HuH-7 (cell line): ENCODE measurements around the gene CSRNP2.
"Not testable (repeated sequence)": the region's sequence is repeated elsewhere in the genome, so short reads cannot be mapped to it uniquely, and the experiment has no call there.

Experiments used
- DNase-seq: peaks from one replicate; pipeline ENCODE4 v3.0.0; 2011; ENCODE audit warnings: low spot score

The CSRNP2 gene

DNA sequence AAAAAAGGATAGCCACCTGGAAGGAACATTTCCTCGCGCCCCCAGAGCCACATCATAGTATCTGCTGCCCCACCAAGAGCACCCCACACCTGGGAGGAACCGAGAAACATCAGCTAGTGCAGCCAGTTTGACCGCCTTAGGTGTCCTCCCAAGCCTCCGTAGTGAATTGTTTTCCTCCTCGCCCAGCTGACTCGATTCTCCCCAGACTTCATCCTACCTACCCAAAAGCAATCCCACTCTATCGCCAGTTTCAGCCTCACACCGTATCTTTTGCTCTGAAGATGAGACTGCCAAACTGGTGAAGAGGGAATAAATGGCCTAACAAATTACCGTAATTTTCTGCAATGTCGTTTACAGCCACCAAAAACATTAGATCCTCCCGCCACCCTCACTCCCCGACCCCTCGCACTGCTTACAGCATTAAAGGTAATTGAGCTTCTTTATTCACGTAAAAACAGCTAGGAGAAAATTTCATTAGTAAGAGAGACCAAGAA, 56.0 kb downstream of the CSRNP2 start:
- no peak for DNase-seq

DNA sequence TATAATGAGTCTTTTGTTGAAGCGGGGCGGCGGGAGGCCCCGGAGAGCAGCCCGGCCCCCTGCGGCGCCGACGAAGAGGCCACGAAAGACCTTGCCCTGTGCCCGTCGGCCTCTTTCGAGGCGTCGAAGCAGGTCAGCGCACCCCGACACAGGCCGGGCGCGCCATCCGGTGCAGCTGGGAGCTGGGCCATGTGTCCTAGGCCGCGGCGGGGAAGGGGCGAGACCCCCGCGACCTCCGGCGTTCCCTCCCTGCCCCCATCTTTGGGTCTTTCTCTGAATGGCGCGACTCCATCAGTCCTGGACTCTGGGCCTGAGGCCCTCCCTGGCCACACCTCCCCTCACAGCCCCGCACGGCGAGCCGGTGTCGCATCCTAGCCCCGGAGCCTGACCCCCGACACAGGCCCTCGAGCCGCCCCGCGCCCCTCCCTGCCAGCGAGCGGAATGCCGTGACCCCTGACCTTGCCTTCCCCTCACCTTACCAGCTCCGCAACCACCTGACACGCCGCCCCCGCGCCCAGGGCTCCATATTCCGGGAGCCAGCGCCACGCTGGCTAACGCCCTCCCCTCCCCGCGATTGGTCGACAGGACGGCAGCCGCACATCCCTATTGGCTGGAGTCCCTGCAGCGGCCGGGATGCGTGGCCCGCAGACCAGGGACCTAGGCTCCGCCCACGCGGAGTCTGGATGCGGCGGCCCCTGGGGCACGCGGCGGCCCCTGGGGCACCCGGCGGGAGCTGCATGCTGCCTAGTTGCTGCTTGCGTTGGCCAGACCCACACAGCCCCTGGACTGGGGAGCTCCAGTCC, 57.4 kb downstream of the CSRNP2 start, which contains the start of gene SLC11A2:
Gene SLC11A2, minus strand, starts transcription at position 549 of the 803 bp plus-strand sequence. CDS start 15,656 bp downstream, outside the sequence.
- peak; percentile 96 for DNase-seq

DNA sequence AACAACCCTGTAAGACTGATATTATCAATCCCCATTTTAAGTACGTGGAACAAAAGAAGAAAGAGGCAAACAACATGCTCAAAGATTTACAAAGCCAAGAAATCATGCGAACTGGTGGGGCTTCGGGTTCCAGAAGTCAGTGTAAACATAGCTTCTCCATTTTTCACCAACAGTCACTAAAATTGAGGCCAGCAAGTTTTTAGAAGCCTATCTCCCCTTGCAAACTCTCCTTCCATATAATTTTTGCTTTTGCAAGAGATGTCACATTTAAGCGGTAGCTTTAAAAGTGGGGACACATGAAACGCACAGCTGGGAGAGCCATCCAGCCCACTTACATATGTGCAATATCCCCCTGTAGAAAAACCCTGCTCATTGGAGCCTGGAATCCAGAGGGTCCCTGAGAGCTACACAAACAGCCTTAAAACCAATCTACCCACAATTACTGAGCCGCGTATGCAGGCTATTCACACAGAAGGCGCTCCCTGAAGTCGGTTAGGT, 58.0 kb downstream of the CSRNP2 start:
- DNase-seq = no peak

DNA sequence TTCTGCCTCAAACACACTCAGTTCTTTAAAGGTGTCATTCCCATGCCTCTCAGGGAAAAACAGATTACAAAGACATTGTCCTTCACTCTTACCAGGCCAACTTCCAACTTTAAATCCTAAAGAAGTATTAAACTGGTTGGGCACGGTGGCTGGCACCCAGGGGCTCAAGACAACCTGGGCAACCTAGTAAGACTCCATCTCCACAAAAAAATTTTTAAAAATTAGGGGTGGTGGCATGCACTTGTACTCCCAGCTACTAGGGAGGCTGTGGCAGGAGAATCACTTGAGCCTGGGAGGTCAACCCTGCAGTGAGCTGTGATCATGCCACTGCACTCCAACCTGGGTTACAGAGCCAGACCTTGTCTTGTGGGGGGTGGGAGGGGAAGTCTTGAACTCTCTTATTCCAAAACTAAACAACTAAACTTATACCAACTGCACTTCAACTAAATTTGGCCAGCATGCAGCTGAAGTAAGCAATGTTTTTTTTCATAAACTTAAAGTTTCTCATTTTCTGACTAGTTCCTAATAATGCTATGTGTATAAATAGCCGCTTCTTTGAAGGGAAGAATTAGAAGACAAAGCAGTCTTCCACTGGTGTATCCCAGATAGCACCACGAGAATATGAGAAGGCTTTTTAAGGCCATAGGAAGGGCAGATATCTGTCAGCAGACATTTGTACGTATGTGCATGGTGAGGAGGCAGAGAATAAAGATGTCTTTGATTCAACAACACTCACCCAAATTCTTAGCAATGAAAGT, 59.6 kb downstream of the CSRNP2 start:
- DNase-seq = no peak

DNA sequence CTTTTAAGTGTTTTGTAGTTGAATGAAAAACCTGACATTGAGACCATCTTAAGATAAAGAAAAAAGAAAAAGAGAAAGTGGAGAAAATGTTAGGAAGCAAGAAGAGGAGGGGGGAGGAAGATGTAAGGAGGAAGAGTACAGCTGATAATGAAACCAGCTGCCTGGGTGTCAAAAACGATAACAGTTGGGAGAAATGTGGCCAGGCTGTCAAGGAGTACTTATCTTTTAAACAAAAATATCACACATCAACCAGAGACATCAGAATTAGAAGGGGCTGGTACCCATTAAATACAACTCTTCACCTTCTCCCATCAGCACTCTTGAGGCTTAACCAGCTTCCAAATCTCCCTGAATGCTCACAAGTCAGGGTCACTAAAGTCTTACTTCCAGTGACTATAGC, 61.7 kb downstream of the CSRNP2 start:
- DNase-seq = no peak

DNA sequence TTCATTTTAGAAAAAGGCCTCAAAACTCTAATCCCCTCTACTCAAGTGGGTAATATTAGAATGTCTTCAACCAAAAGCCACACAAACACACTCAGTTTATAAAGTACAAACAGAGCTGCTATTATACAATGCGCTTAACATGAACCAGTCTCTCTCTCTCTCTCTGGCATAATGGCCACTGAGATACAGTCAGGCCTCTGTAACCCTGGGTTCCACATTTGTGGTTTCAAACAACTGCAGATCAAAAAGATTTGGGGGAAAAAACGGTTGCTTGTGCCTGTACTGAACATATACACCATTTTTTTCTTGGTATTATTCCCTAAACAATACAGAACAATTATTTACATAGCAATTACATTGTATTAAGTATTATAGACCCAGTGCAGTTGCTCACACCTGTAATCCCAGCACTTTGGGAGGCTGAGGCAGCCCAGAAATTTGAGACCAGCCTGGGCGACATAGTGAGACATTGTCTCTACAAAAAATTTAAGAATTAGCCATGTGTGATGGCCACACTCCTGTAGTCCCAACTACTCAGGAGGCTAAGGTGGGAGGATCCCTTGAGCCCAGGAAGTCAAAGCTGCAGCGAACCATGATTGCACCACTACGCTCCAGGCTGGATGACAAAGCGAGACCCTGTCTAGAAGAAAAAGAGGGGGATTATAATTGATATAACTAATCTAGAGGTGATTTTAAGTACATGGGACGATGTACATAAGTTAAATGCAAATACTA, 62.8 kb downstream of the CSRNP2 start:
- DNase-seq = no peak

DNA sequence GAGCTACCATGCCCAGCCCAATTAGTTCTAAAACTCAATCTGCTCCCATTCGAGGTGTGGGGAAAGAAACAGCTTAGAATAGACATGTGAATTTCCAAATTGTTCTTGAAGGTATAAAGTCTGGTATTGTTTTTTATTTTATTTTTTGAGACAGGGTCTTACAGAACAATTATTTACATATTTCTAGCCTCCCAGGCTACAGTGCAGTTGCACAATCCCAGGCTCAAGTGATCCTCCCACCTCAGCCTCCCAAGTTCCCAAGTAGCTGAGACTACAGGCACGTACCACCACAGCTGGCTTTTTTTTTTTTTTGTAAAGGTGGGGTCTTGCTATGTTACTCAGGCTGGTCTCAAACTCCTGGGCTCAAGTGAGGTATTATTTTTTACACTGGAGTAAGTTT, 63.5 kb downstream of the CSRNP2 start:
- DNase-seq = no peak

DNA sequence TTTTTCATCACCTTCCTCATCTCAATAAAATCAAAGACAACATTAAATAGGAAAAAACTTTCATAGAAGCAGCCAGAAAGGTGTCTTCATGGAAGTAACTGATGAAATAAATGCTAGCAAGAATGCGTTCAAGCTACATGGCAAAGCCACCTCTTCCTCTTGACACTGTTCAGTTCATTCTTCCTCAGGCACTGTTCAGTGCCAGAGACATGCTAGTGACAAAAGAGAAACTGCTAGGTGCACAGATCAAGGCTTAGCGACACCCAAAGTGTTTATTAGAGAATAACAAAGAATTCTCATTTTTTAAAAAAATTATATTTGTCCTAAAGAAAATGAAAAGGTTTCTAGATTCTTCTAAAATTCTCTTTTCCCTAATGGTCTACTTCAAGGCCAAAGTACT, 64.4 kb downstream of the CSRNP2 start:
- DNase-seq = no peak

DNA sequence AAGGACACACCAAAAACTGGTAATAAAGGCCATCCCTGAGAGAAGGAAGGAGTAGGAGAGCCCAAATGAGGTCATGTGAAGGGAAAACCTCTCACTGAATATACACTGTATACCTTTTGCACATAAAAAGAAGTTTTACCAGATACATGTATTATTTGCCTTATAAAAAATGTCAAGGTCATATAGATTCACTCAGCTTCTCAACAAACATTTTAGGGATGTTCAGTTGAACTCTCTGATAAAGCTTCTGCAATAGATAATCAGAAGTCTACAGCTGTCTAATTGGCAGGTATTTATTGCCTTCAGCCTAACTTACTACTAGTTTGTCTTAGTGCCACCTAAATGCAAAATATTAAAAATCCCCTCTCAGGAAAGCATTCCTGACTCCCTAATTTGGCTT, 65.9 kb downstream of the CSRNP2 start:
- no peak for DNase-seq

DNA sequence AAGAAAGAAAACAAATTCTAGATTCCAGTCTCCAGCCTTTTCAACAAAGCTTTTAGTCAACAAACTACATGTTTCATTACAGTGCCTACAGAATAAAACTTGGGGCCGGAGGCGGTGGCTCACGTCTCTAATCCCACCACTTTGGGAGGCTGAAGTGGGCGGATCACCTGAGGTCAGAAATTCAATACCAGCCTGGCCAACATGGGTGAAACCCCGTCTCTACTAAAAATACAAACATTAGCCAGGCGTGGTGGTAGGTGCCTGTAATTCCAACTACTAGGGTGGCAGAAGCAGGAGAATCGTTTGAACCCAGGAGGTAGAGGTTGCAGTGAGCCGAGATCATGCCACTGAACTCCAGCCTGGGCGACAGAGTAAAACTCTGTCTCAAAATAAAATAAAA, 68.9 kb downstream of the CSRNP2 start:
- not testable (repeated sequence) for DNase-seq

DNA sequence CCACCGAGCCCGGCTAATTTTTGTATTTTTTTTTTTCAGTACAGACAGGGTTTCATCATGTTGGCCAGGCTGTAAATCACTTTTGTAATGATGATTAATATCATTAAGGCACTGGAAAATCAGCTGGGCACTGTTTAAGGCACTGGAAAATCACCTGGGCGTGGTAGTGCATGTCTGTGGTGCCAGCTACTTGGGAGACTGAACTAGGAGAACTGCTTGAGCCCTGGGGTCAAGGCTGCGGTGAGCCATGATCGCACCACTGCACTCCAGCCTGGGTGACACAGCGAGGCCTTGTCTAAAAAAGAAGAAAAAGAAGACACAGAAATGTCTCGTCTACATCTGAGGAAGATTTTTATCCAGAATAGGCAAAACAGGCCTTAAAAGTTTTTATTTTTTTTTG, 70.0 kb downstream of the CSRNP2 start:
- DNase-seq = no peak

DNA sequence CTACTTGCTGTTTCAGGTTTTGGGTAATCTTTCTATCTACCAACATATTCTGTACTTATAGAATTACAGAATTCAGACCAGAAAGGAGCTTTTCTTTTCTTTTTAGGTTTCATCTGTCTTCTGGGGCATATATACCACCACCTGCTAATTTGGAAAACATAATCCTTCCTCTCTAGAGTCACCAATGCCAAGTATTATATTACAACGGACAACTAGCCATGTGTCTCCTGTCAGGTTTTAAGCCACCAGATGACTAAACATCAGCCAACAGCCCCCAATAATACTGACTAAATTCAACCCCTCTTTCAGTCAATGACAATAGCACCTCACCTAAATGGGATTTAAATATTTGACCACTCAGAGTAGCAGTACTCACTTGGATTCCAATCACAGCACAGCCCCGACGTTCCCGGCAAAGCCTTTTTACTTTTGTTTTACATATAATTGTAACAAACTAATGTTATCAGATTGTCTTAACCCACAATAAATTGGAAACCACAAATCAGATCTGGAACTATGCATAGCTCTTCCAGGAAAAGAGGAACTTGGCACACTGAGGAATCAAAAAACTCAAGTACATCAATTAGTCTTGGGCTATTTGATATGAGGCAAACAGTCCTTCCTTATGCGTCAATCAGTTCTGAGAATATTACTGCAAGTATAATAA, 70.7 kb downstream of the CSRNP2 start:
- DNase-seq = no peak

DNA sequence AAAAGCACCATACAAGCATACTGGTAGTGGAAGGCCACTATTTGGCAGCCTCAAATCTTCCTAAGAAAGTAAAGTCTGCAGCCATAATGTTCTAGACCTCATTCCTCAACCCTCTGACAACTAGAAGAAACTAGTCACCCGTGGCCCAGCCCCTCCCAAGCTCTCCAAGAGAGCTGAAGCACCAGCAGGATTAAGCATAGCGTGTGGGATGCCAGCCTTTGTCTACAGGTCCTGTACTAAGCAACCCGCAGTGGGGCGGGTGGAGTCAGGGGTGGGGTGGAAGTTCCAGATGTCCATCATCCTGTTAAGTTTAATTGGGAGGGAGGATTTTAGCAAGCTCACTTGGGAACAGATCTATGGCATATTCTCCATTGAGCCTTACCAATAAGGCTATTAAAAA, 71.4 kb downstream of the CSRNP2 start:
- no peak for DNase-seq
